GM21528 (cell line): Measurements from ENCODE around the gene XPNPEP3.

Experiments used
- ATAC-seq: cut with Tn5 transposase; IDR thresholded peaks from one replicate; pipeline ENCODE4 v1.9.1; 2021; ENCODE audit warnings: mild to moderate bottlenecking, moderate library complexity; ENCODE audit not compliant: unreplicated experiment, low FRiP score

XPNPEP3 gene

DNA sequence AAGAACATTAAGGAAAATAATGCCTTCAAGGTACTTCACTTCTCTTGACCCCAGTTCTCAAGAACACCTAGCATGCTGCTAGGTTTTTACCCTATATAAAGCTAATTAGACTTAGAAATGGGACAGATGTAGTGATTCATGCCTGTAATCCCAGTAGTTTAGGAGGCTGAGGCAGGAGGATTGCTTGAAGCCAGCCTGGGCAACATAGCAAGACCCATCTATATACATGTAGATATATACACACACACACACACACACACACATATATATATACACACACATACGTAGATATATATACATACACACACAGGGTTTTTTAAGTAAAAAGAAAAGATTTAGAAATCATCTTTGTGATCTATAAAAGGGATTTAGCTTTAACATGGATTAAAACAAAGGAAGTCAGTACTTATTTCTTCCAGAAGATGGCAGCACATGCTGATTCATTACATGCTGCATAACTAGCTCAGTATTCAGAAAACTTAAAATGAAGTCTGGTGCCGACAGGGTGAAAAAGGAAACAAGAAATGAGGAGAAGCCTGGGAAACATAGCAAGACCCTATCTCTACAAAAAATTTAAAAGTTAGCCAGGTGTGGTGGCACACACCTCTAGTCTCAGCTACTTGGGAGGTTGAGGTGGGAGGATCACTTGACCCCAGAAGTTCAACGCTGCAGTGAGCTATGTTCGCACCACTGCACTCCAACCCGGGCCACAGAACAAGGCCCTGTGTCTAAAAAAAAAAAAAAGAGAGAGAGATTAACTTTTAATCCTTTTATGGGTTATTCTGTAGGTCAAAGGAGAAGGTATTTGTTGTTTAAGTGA is 65.7 kb downstream of the XPNPEP3 start:
- ATAC-seq: no peak

DNA sequence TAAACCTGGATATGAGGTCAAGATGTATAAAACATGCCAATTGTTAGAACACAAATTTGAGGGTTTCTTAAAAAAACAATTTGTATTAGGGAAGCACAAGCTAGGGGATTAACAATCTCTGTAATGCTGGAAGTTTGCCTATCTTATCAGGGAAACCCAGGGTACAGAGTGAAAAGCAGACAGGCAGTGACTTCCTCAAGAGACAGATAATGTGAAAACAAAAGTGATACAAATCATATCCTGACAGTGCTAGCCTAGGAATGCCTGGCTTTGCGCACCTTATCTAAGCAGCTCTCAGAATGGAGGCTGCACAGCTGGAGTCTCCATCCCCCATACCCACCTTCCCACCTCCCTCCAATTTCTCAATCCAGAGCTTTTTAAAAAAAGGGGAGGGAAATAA is 71.7 kb downstream of the XPNPEP3 start:
- ATAC-seq: no peak

DNA sequence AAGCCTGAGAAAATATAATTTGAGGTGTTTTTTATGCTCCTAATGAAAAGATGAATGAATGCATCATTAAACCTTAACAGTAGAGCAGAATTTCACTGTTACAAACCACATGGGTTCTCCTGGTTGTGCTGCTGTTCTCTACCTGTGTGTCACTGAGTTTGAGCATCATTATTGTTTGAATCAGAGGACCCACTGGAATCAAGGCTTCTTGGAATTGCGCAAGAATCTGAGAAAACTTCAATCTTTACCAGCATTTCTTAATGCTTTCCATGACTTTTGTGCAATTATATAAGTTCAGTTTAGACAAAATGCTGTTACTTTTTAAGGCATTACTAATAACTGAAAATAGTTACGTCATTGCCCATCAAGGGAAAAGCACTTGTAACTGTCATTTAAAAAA is 75.4 kb downstream of the XPNPEP3 start:
- ATAC-seq: no peak

DNA sequence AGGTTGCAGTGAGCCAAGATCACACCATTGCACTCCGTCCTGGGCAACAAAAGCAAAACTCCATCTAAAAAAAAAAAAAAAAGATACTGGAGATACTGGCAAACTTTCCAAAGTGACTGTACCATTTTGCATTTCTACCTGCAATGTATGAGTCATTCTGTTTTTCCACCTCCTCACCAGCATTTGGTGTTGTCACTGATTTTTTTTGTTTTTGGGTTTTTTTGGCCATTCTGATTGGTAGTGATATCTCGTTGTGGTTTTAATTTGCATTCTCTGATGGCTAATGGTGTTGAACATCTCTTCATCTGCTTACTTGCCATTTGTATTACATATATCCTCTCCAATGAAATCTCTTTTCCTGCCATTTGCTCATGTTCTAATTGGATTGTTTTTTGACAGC is 82.3 kb downstream of the XPNPEP3 start:
- no peak for ATAC-seq

DNA sequence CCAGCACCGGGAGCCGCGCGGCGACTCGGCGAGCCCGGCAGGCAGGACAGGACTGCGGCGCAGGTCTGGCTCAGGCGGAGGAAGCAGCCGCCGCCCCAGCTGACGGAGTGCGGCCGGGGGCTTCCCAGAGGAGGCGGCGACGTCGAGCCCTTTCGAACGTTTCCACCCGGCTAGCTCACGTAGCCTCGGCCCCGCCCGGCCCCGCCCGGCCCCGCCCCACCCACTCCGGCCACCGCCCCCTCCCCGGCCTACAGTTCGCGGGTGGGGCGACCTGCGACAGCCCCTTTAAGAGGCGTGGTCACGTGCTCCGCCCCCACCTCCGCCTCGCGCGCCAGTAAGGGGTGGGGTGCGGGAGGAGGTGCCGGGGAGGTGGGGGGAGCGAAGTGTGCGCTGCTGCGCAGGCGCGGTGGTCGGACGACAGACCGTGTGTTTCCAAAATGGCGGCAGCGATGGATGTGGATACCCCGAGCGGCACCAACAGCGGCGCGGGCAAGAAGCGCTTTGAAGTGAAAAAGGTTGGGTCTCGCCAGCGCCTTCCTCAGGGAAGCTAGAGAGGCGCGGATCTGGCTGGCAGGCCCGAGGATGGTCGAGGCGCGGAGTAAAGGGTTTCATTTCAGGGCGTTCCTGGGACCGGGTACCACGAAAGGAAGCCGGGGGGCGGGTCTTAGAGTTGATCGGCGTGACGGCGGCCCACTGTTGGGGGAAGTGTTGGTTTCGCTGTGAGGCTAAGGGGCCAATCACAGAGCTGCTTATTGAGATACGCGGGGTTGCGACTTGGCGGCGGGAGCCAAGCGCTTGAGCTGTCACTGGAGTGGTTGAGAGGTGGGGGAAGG is 94.2 kb downstream of the XPNPEP3 start, which contains the start of gene RBX1:
TSS of gene RBX1 (plus strand) at position 417 of the 833 bp plus-strand sequence. CDS start at position 438, 21 bp downstream.
- ATAC-seq: peak; percentile 76

DNA sequence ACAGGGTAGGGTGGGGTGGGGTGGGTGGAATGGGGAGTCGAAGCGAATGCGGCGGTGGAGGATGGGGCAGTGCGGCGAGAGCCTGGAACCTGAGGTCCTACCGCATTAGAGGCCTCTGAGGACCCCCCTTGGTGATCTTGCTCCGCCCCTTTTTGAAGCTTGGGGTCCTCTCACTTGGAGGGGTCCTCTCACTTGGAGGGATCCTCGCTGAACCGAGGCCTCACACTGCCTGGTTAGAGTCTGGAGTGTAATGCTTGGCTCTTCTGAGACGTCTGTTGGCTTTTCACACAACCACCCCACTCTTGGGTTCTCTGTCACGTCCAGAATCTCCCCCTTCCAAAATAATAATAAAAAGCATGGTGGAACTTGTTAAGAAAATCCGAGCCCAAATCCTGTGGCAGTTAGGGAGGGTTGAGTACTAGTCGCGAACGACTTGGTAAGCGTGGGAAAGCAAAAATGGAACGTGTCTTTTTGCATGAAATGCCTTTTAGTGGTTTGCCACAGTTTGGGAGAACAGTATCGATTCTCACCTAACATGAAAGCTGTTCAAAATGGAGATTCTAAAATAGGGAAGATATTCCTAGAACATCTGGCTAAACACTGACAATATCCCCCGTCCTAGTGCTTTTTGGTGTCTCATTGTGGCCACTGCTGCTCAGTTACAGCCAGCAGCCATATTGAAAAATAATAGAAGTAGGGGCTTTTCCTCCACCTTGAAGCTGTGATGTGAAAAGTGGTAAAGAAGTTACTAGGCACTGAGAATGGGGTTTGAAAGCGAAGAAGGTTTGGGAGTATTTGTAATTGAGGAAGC is 95.1 kb downstream of the XPNPEP3 start:
- no peak for ATAC-seq

DNA sequence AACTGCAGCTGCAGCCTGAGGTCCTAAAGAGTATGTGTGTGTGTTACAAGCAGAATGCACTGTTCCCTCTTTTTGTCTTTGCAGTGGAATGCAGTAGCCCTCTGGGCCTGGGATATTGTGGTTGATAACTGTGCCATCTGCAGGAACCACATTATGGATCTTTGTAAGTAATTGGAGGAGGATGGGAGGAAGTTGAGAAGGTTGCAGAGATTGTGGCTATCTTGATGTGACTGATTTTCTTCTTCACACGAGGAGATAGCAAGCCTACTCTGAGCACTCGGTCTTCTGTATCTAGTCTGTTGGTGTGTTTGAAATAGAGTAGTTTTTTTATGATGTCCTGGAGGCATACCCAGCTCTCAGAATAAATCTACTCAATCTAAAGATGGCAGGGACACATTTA is 96.5 kb downstream of the XPNPEP3 start:
- no peak for ATAC-seq

DNA sequence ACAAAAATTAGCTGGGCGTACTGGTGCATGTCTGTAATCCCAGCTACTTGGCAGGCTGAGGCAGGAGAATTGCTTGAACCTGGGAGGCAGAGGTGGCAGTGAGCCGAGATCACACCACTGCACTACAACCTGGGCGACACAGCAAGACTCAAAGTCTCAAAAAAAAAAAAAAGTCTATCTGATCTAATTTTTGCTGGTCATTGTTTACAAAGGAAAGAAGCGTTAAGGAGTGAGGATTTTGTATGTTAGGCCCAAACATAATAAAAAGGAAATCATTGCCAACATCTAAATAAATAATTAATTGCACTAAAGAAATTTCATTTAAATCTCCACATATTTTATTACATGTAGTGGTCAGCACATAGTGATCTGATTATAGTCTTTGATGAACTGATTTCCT is 97.2 kb downstream of the XPNPEP3 start:
- no peak for ATAC-seq

DNA sequence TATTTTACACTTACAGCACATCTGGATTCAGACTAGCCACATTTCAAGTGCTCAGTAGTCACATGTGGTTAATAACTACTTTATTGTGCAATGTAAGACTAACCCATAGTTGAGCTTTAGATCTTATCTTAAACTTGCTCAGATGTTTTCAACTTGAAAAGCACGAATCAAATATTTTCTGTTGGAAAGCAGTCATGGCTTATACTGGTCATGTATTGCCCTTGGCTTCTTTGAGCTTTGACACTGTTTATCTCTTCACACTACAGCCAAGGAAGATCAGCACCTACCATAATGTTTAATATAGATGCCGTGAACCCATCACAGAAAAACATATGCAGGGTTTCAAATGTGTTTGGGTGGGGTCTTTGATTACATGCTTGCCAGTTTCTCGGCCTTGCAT is 98.6 kb downstream of the XPNPEP3 start:
- no peak for ATAC-seq

DNA sequence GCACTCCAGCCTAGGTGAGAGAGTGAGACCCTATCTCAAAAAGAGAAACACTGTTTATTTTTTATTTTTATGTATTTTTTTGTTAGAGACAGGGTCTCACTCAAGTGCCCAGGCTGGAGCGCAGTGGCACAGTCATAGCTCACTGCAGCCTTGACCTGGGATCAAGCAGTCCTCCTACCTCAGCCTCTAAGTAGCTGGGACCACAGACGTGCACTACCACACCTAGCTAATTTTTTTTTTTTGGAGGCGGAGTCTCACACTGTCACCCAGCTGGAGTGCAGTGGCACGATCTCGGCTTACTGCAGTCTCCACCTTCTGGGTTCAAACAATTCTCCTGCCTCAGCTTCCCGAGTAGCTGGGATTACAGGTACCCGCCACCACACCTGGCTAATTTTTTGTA is 100.7 kb downstream of the XPNPEP3 start:
- ATAC-seq: no peak

DNA sequence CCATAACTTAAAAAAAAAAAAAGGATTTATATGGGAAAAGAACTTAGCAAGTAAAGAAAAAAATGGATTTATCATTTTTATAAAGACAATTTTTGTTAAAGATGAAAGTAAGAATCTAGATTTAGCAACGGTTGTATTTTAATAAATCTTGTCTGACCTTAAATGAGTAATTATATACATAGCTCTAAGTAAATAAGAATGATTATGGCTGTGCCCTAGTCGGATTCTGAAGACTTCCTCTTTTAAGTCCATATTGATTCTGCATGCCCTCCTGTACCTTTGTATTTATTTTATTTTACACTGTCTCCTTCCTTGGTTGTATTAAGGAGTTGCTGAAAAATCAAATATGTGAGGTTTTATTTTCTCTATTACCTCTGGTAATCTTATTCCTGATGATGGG is 101.4 kb downstream of the XPNPEP3 start:
- no peak for ATAC-seq

DNA sequence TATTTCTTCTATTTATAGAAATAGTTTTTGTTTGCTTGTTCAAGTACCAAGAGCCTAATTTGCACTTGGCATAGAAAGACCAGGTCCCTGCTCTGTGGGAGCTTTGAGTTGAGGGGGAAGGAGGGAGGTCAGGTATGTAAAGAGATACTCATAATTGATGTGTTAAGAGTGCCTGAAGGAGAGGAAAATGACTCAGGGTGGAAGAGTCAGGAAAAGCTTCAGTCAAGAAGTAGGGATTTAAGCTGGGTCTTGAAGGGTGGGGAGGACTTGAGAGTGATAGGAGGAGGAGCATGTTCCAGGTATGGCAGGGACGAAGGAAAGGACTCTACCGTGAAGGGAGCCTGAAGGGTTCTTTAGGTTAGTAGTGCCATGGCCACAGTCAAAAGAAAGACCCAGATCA is 103.2 kb downstream of the XPNPEP3 start:
- ATAC-seq: no peak

DNA sequence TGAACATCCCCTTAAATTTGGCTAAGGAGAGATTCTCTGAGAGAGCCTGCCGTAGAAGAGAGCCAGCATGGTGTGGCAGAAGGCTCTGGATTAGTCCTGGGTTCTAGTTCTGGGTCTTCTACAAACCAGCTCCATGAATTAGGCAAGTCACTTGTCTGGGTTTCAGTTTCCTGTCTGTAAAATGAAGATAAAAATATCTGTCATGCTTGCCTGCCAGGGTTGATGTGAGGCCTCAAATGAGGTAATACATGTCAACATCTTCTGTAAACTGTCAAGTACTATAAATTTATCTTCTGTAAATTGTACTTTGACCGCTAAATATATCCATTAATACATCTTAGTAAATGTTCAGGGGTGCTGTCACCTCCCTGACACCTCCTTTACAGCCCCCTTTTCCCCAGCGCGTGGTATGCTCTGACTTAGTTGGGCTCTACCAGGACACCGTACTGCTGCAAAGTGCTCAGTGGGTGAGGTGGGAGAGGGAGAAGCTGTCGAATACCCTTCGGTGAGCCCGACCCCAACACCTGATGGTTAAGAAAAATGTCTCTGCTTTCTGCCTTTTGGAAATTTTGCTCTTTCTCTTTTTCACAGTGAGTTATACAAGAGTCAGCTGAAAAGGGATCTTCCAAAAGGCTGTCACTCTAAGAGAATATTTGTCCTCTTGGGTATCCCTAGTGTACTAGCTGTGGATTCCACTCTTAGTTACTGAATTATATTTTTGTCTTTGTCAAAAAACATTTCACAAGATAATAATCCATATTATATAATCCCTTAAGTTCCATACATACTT is 109.2 kb downstream of the XPNPEP3 start:
- no peak for ATAC-seq

DNA sequence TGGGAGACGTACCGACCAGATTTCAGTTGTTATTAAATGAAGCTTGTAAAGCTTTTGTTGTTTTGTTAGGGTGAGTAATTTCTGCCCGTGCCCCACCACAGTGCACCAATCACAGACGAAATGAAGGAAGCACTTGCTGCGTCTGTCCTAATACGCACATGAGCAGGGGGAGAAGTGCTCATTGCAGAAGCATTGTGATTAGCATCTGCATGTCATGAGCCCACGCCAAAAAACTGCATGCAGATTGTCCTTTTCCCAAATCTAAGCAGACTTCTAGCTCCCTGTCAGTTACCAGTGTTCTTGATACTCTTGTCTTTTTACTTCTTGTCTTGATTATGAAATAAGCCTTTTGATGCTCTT is 109.8 kb downstream of the XPNPEP3 start:
- no peak for ATAC-seq

DNA sequence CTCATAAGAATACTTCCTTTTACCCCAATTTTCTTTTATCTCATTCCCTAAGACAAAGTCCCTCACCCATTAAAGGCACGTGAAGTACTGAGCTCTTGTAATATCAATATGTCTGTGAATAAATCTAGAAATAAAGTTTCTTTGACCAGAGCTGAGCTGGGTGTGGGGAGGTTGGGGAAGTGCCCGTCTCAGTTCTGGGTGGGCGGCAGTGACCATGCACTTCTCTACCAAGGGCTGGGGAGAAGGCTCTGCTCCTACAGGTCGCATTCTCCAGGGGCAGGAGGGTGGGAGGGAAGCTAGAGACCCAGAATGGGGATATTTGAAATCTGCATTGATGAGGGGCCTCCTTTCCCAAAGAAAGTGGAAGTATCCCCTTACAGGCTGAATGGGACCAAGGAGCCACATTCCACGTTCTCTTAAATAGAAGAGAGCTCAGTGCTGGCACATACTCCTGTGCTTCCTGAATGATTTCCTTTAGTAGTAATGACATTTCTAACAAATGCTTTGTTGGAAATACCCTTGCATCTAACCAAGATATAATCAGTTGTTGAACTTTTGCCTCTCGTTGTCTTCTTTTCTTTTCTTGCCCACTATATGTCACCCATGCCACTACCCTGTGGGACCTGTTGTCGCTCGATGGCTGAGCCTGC is 110.3 kb downstream of the XPNPEP3 start:
- no peak for ATAC-seq

DNA sequence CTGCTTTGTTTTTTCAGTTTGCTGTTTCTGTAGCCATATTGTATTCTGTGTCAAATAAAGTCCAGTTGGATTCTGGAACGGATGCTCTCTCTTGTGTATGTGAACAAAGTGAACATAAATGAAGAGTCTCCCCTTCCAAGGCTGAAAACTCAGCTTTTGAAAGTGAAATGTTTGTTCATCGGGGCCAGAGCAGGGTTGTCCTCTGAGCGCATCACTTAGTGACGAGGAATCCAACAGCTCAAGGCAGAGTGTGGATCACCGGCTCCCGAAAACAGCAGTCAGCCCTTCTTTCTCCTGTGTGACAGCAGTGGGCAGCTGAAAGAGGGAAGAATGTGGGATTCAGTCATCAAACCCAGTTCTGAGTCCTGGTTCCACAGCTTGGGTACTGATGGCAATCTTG is 115.6 kb downstream of the XPNPEP3 start:
- no peak for ATAC-seq

DNA sequence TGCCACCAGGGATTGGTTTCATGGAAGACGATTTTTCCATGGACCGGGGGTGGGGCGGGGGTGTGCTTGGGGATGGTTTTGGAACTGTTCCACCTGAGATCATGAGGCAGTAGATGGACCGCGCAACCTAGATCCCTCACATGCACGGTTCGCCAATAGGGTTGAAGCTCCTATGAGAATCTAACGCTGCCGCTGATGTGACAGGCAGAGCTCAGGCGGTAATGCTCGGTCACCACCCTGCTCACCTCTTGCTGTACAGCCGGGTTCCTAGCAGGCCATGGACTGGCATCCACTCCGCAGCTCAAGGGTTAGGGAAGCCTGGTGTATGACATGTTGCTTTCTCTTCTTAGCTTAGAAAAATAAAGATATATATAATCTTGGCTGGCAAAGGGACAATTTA is 116.2 kb downstream of the XPNPEP3 start:
- ATAC-seq: no peak

DNA sequence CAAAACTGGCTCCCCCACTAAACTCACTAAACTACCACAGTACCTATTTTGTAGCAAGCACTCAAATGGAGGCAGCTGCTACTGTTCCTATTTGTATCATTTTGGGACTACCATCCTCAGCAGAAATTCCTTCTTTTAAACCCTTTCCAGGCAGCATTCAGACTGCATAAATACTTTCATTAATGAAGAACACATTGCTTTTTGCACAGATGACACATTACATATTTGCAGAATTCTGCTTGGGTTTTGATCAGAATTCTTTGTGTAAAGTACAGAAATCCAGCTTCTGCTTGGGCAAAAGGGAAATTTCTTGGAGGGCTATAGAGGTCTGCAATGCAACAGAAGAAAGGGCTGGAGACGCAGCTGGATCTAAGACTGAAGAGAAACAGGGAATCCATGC is 118.4 kb downstream of the XPNPEP3 start:
- ATAC-seq: no peak

DNA sequence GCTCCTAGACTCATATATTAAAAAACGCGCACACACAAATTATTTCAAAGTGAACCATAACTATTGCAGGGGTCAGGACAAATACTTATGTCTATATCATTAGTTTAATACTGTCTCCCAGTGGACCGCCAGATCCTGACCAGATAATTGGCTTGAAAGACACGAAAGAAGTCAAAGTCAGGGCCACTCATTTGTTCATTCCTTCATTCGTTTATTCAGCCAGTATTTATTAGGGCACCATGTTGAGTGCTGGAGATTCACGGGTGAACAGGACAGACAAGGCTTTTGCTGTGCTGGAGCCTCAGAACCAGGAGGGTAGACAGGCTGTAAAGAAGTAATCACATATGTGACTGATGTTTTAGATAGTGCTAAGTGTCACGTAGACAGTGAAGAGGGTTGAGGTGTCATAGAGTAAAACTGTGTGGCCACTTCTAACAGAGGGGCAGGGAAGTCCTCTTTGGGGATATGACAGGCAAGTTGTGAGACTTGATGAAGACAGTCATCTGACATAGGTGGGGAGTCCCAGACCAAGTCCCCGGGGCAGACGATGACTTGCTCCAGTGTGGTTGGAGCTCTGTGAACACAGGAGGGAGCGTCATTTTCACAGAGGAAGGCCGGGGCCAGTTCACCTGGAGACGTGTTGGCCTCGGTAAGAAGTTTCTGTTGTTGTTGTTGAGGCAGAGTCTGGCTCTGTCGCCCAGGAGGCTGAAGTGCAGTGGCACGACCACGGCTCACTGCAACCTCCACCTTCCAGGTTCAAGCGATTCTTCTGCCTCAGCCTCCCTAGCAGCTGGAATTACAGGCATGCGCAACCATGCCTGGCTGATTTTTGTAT is 120.1 kb downstream of the XPNPEP3 start:
- ATAC-seq: no peak
